Activated naive CD4-positive, alpha-beta T cell treated with anti-CD3 and anti-CD28 coated beads for 36 hours (primary cell): Measurements from ENCODE around the gene CNOT11. TPM values are rescaled to one million over a fixed set of nuclear protein-coding genes. Genes with fewer than 3 reads are reported as not detected.
A peak's percentile ranks its signal among the peaks of the same experiment; 100 is the strongest.

Experiments
- CTCF ChIA-PET: fragments of 350-600 bp; sonication (Branson Sonifier 250); formaldehyde crosslinking; loops from one replicate; lab custom pipeline; 2021; ENCODE audit warnings: antibody characterized with exemption; lab: Charles Lee
- DNase-seq: peaks from one replicate; pipeline ENCODE4 v3.0.0-alpha.2; 2020
- H3K27ac Mint-ChIP-seq: one replicate; pipeline ENCODE4 v1.8.0; 2021; ENCODE audit warnings: mild to moderate bottlenecking, mixed read lengths
- H3K27me3 Mint-ChIP-seq: one replicate; pipeline ENCODE4 v1.8.0; 2021; ENCODE audit warnings: low read depth, mixed read lengths
- H3K36me3 Mint-ChIP-seq: one replicate; pipeline ENCODE4 v1.8.0; 2021; ENCODE audit warnings: low read depth, mixed read lengths
- H3K4me1 Mint-ChIP-seq: one replicate; pipeline ENCODE4 v1.8.0; 2021; ENCODE audit warnings: low read depth, mixed read lengths
- H3K4me3 Mint-ChIP-seq: one replicate; pipeline ENCODE4 v1.8.0; 2021; ENCODE audit warnings: mild to moderate bottlenecking, moderate library complexity, mixed read lengths
- H3K9me3 Mint-ChIP-seq: one replicate; pipeline ENCODE4 v1.8.0; 2021; ENCODE audit warnings: mixed read lengths
- intact Hi-C: fragments of 100-400 bp; cut with micrococcal nuclease; formaldehyde crosslinking; loops from one replicate; pipeline ENCODE4 v1.15.1; 2023
- total RNA-seq, 2 experiments: library from RNA; stranded (reverse); gene quantifications; one replicate each; pipeline ENCODE4 v1.2.3, GENCODE V29; 2021

Gene CNOT11
- total RNA-seq, 2 experiments from 2014 or later, result 38.3 to 40.3 TPM

GRCh38 chr2:101287303-101287702 lies 34.6 kb downstream of the CNOT11 start:
- intact Hi-C loops, result no loop called here
- H3K4me3 Mint-ChIP-seq, result no peak overlapping the region
- no peaks in the 10 kb centered on the region for H3K9me3 Mint-ChIP-seq
- no peaks in the 10 kb centered on the region for H3K27me3 Mint-ChIP-seq
- no peak for DNase-seq
- peaks cover 11% of the 10 kb centered on the region for H3K4me1 Mint-ChIP-seq
- H3K27ac Mint-ChIP-seq, result peak overlapping the region; percentile 13
- peaks cover 22% of the 10 kb centered on the region for H3K36me3 Mint-ChIP-seq
- CTCF ChIA-PET, result interaction anchor here (1.7 kb wide), 1 partner anchor 25 kb away, joined by 4 read pairs; no protein-coding TSS in a partner anchor

GRCh38 chr2:101290711-101291110 lies 38.0 kb downstream of the CNOT11 start:
- peaks cover 22% of the 10 kb centered on the region for H3K36me3 Mint-ChIP-seq
- H3K9me3 Mint-ChIP-seq, result no peaks in the 10 kb centered on the region
- CTCF ChIA-PET, result no interaction called here
- no peaks in the 10 kb centered on the region for H3K27me3 Mint-ChIP-seq
- DNase-seq, result no peak
- intact Hi-C loops, result no loop called here
- no peak overlapping the region for H3K4me3 Mint-ChIP-seq
- H3K4me1 Mint-ChIP-seq, result peaks cover 9% of the 10 kb centered on the region
- no peak overlapping the region for H3K27ac Mint-ChIP-seq

GRCh38 chr2:101291973-101292372 lies 39.3 kb downstream of the CNOT11 start:
- H3K4me1 Mint-ChIP-seq, result peaks cover 17% of the 10 kb centered on the region
- DNase-seq, result no peak
- H3K27ac Mint-ChIP-seq, result no peak overlapping the region
- H3K36me3 Mint-ChIP-seq, result peaks cover 19% of the 10 kb centered on the region
- no peak overlapping the region for H3K4me3 Mint-ChIP-seq
- CTCF ChIA-PET, result no interaction called here
- intact Hi-C loops, result no loop called here
- H3K9me3 Mint-ChIP-seq, result no peaks in the 10 kb centered on the region
- H3K27me3 Mint-ChIP-seq, result no peaks in the 10 kb centered on the region

- peaks cover 21% of the 10 kb centered on the region for H3K36me3 Mint-ChIP-seq
- H3K4me3 Mint-ChIP-seq, result no peak overlapping the region
- no peaks in the 10 kb centered on the region for H3K9me3 Mint-ChIP-seq
- H3K27me3 Mint-ChIP-seq, result no peaks in the 10 kb centered on the region
- peaks cover 25% of the 10 kb centered on the region for H3K4me1 Mint-ChIP-seq
- CTCF ChIA-PET, result interaction anchor here (0.6 kb wide), 1 partner anchor 53 kb away, joined by 4 read pairs; no protein-coding TSS in a partner anchor
- intact Hi-C loops, result no loop called here
- H3K27ac Mint-ChIP-seq, result no peak overlapping the region
- no peak for DNase-seq
Observed at GRCh38 chr2:101293544-101293943, 40.9 kb downstream of the CNOT11 start.

- H3K9me3 Mint-ChIP-seq, result no peaks in the 10 kb centered on the region
- CTCF ChIA-PET, result no interaction called here
- no peak for DNase-seq
- H3K36me3 Mint-ChIP-seq, result peaks cover 26% of the 10 kb centered on the region
- no peaks in the 10 kb centered on the region for H3K27me3 Mint-ChIP-seq
- no peak overlapping the region for H3K4me3 Mint-ChIP-seq
- intact Hi-C loops, result no loop called here
- H3K4me1 Mint-ChIP-seq, result peaks cover 35% of the 10 kb centered on the region
- H3K27ac Mint-ChIP-seq, result no peak overlapping the region
Observed at GRCh38 chr2:101294861-101295260, 42.2 kb downstream of the CNOT11 start.

GRCh38 chr2:101295895-101296294 lies 43.2 kb downstream of the CNOT11 start:
- CTCF ChIA-PET, result no interaction called here
- no peaks in the 10 kb centered on the region for H3K27me3 Mint-ChIP-seq
- no peak overlapping the region for H3K4me3 Mint-ChIP-seq
- peaks cover 44% of the 10 kb centered on the region for H3K4me1 Mint-ChIP-seq
- no peak overlapping the region for H3K27ac Mint-ChIP-seq
- no peak for DNase-seq
- intact Hi-C loops, result no loop called here
- peaks cover 24% of the 10 kb centered on the region for H3K36me3 Mint-ChIP-seq
- no peaks in the 10 kb centered on the region for H3K9me3 Mint-ChIP-seq

GRCh38 chr2:101296371-101296770 lies 43.7 kb downstream of the CNOT11 start:
- Mint-ChIP-seq H3K36me3 (peaks cover 24% of the 10 kb centered on the region), H3K27ac (no peak overlapping the region), H3K4me1 (peaks cover 47% of the 10 kb centered on the region), H3K9me3 (no peaks in the 10 kb centered on the region), H3K27me3 (no peaks in the 10 kb centered on the region), H3K4me3 (no peak overlapping the region)
- intact Hi-C loops, result no loop called here
- DNase-seq, result no peak
- CTCF ChIA-PET, result no interaction called here

GRCh38 chr2:101297383-101297782 lies 44.7 kb downstream of the CNOT11 start:
- DNase-seq, result no peak
- Mint-ChIP-seq H3K4me3 (no peak overlapping the region), H3K9me3 (no peaks in the 10 kb centered on the region), H3K27me3 (no peaks in the 10 kb centered on the region), H3K36me3 (peaks cover 18% of the 10 kb centered on the region), H3K4me1 (peaks cover 56% of the 10 kb centered on the region), H3K27ac (no peak overlapping the region)
- intact Hi-C loops, result no loop called here
- CTCF ChIA-PET, result interaction anchor here (1.2 kb wide), 1 partner anchor 35 kb away, joined by 3 read pairs; no protein-coding TSS in a partner anchor

GRCh38 chr2:101299604-101300003 lies 46.9 kb downstream of the CNOT11 start:
- peaks cover 73% of the 10 kb centered on the region for H3K4me1 Mint-ChIP-seq
- no peak for DNase-seq
- H3K9me3 Mint-ChIP-seq, result no peaks in the 10 kb centered on the region
- no peak overlapping the region for H3K4me3 Mint-ChIP-seq
- CTCF ChIA-PET, result interaction anchor here (0.6 to 1.1 kb wide), 4 partner anchors 30 to 479 kb away, joined by 3 to 5 read pairs (median 4); no protein-coding TSS in a partner anchor
- H3K36me3 Mint-ChIP-seq, result peaks cover 14% of the 10 kb centered on the region
- intact Hi-C loops, result loop anchor here (1.0 to 10.0 kb wide), 3 partner anchors 8 to 1125 kb away; partner anchors contain the start of gene IL18RAP
- H3K27ac Mint-ChIP-seq, result no peak overlapping the region
- H3K27me3 Mint-ChIP-seq, result no peaks in the 10 kb centered on the region

- CTCF ChIA-PET, result interaction anchor here (1.1 kb wide), 1 partner anchor 479 kb away, joined by 3 read pairs; no protein-coding TSS in a partner anchor
- DNase-seq, result peak; percentile 51
- peaks cover 78% of the 10 kb centered on the region for H3K4me1 Mint-ChIP-seq
- H3K36me3 Mint-ChIP-seq, result peaks cover 14% of the 10 kb centered on the region
- no peaks in the 10 kb centered on the region for H3K27me3 Mint-ChIP-seq
- no peak overlapping the region for H3K4me3 Mint-ChIP-seq
- intact Hi-C loops, result loop anchor here (10.0 kb wide), 2 partner anchors 485 to 1125 kb away; partner anchors contain the start of gene IL18RAP
- H3K9me3 Mint-ChIP-seq, result no peaks in the 10 kb centered on the region
- no peak overlapping the region for H3K27ac Mint-ChIP-seq
Observed at GRCh38 chr2:101300164-101300563, 47.5 kb downstream of the CNOT11 start.

- Mint-ChIP-seq H3K27ac (no peak overlapping the region), H3K36me3 (peaks cover 19% of the 10 kb centered on the region), H3K9me3 (no peaks in the 10 kb centered on the region), H3K4me3 (no peak overlapping the region), H3K27me3 (no peaks in the 10 kb centered on the region), H3K4me1 (peaks cover 84% of the 10 kb centered on the region)
- no peak for DNase-seq
- CTCF ChIA-PET, result interaction anchor here (1.1 kb wide), 1 partner anchor 32 kb away, joined by 5 read pairs; no protein-coding TSS in a partner anchor
- intact Hi-C loops, result loop anchor here (10.0 kb wide), 2 partner anchors 486 to 1124 kb away; partner anchors contain the start of gene IL18RAP
Observed at GRCh38 chr2:101300836-101301235, 48.1 kb downstream of the CNOT11 start.

GRCh38 chr2:101302016-101302415 lies 49.3 kb downstream of the CNOT11 start:
- CTCF ChIA-PET, result no interaction called here
- Mint-ChIP-seq H3K4me1 (peaks cover 85% of the 10 kb centered on the region), H3K27me3 (no peaks in the 10 kb centered on the region), H3K27ac (no peak overlapping the region), H3K4me3 (no peak overlapping the region), H3K9me3 (no peaks in the 10 kb centered on the region), H3K36me3 (peaks cover 22% of the 10 kb centered on the region)
- intact Hi-C loops, result loop anchor here (10.0 kb wide), 2 partner anchors 487 to 1123 kb away; partner anchors contain the start of gene IL18RAP
- DNase-seq, result no peak

- no peak for DNase-seq
- H3K4me3 Mint-ChIP-seq, result no peak overlapping the region
- CTCF ChIA-PET, result interaction anchor here (0.6 to 0.7 kb wide), 2 partner anchors 23 to 50 kb away, joined by 3 read pairs; no protein-coding TSS in a partner anchor
- intact Hi-C loops, result loop anchor here (10.0 kb wide), 2 partner anchors 489 to 1121 kb away; partner anchors contain the start of gene IL18RAP
- H3K27me3 Mint-ChIP-seq, result no peaks in the 10 kb centered on the region
- no peaks in the 10 kb centered on the region for H3K9me3 Mint-ChIP-seq
- H3K27ac Mint-ChIP-seq, result no peak overlapping the region
- peaks cover 18% of the 10 kb centered on the region for H3K36me3 Mint-ChIP-seq
- peaks cover 72% of the 10 kb centered on the region for H3K4me1 Mint-ChIP-seq
Observed at GRCh38 chr2:101303688-101304087, 51.0 kb downstream of the CNOT11 start.
